ENCODE data around the gene SPOCD1. TPM values are rescaled to one million over a fixed set of nuclear protein-coding genes. Genes with fewer than 3 reads are reported as not detected.
A peak's percentile ranks its signal among the peaks of the same experiment; 100 is the strongest.

The SPOCD1 gene
- total and polyA plus RNA-seq, 2 of the 4 experiments (the other 2 are of a cell fraction) = 59.7 to 132 TPM

DNA sequence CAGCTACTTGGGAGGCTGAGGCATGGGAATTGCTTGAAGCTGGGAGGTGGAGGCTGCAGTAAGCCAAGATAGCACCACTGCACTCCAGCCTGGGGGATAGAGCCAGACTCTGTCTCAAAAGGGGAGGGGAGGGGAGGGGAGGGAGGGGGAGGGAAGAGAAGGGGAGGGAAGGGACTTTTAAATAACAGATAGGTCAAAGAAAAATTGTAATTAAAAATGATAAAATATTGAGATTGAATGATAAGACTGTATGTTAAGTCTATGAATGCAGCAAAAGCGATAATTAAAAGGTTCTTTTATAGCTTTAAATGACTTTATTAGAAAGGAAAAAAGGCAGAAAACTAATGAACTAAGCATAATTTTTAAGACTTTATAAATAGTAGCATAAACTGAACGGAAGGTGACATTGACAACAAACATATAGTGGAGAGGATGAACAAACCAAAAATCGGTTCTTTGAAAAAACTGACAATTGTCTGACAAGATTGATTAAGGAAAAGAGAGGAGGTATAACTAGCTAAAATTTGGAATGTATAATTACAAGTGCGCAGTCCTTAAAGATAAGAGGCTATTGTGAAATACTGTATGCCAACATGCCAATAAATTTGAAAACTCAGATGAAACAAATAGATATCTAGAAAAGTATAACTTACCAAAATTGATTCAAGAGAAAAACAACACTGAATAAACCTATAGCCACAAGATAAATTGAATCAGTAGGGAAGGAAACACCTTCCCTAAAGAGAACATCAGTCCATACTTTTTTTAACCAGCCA lies 8.4 kb downstream of the SPOCD1 start:
- Histone ChIP-seq H2AK9ac (replicated peaks; ENCODE audit: low read depth, low read length, poor library complexity) (no peak overlapping the region), H4K91ac (ENCODE audit: insufficient read depth, low read depth, low read length) (no peak overlapping the region), H3K79me1 (ENCODE audit: low read depth in 1 of 2, low read length in 2 of 2) (no peaks in the 10 kb centered on the region), H3K9ac (ENCODE audit: low read depth, low read length) (no peak overlapping the region), H4K5ac (ENCODE audit: low read depth, low read length) (no peak overlapping the region), H2BK120ac (ENCODE audit: low read depth, low read length) (no peak overlapping the region), H2AK5ac (ENCODE audit: low read depth, low read length) (no peak overlapping the region), H3K9me1 (ENCODE audit: insufficient read depth, low read length) (0 out of 2 replicates have a peak, but pooled peaks cover 3% of the 10 kb centered on the region), H3K4me1 (ENCODE audit: control insufficient read depth, insufficient read depth, low read length) (no peaks in the 10 kb centered on the region; the same call in 1 of the 2 replicates), H2BK20ac (ENCODE audit: low read depth, low read length) (no peak overlapping the region), H2BK15ac (ENCODE audit: low read depth, low read length) (no peak overlapping the region), H3K4ac (ENCODE audit: low read depth, low read length) (no peak overlapping the region), H3K9me3 (ENCODE audit: control insufficient read depth, insufficient read depth, low read length) (no peaks in the 10 kb centered on the region), H3K56ac (ENCODE audit: extremely low read depth, insufficient read depth, low read length) (no peak overlapping the region), H2AFZ (replicated peaks; ENCODE audit: low read length, poor library complexity) (no peak overlapping the region), H3K4me2 (ENCODE audit: low read depth, low read length) (no peak overlapping the region), H4K20me1 (ENCODE audit: insufficient read depth, low read length) (no peaks in the 10 kb centered on the region), H3K27ac (ENCODE audit: insufficient read depth, low read length) (no peak overlapping the region), H2BK5ac (ENCODE audit: low read depth, low read length, poor library complexity, severe bottlenecking) (no peak overlapping the region), H3K18ac (ENCODE audit: low read depth, low read length) (no peak overlapping the region), H3K36me3 (ENCODE audit: control insufficient read depth, insufficient read depth, low read length) (no peaks in the 10 kb centered on the region), H4K8ac (ENCODE audit: low read depth in 2 of 2, low read length in 2 of 2) (no peak overlapping the region), H3K27me3 (ENCODE audit: control insufficient read depth, insufficient read depth, low read length) (no peaks in the 10 kb centered on the region), H3K14ac (replicated peaks; ENCODE audit: low read depth, low read length) (no peak overlapping the region), H3K4me3 (ENCODE audit: insufficient read depth, low read depth, low read length) (no peak overlapping the region), H3K23ac (ENCODE audit: low read depth, low read length) (no peak overlapping the region)
- TF ChIP-seq MXI1 (IDR thresholded peaks at IDR 0.05; ENCODE audit: borderline replicate concordance, low read depth, low read length) (no peak), CEBPB (IDR thresholded peaks at IDR 0.05; ENCODE audit: low read depth, low read length) (peak; percentile 50; the same call in 1 of the 2 replicates)
- BruUV-seq (replicated peaks) = no TSS peak
- intact Hi-C loops (cut with micrococcal nuclease) (no loop called here), dilution Hi-C loops (cut with HindIII; ENCODE audit: low sequenced_read_pairs, unreplicated experiment) (no loop called here), in situ Hi-C loops (cut with MboI; ENCODE audit: low sequenced_read_pairs) (no loop called here)
- CTCF ChIA-PET = interaction anchor here (1.2 kb wide), 1 partner anchor 19 kb away, joined by 3 read pairs; no protein-coding TSS in a partner anchor
- no CpG with 5 or more reads among the region's 4 CpGs for WGBS, 2 experiments (ENCODE audit: extremely low coverage in 2 of 2, insufficient read length in 1 of 2)
- ATAC-seq (ENCODE audit: low read depth) (no peak), DNase-seq (no peak)
- POLR2A ChIA-PET (ENCODE audit: unreplicated experiment) = no interaction called here
